K562 (cell line): ENCODE results near the gene ATXN2L. TPM values are rescaled to one million over a fixed set of nuclear protein-coding genes. Genes with fewer than 3 reads are reported as not detected.

ENCODE experiments used
- ARID4B ChIP-seq: sonication (generic); formaldehyde crosslinking; IDR thresholded peaks from 2 replicates; pipeline ENCODE4 v1.8.0; 2022; ENCODE audit warnings: mild to moderate bottlenecking, missing genetic modification reagents
- CCNT2 ChIP-seq: IDR thresholded peaks from 2 replicates; pipeline ENCODE4 v1.6.1; 2011; ENCODE audit warnings: borderline replicate concordance, low read depth, mild to moderate bottlenecking, moderate library complexity, mixed read lengths, low read length; ENCODE audit not compliant: insufficient read length; ENCODE audit errors: extremely low read depth
- E2F1 ChIP-seq: sonication (generic); formaldehyde crosslinking; IDR thresholded peaks from 2 replicates; pipeline ENCODE4 v1.8.1; 2023; ENCODE audit warnings: mild to moderate bottlenecking, missing genetic modification reagents, moderate library complexity
- ETV6 ChIP-seq, 3 experiments: fragments of 150-350 bp in 1 of 3; sonication (generic) in 1 of 3; formaldehyde crosslinking in 1 of 3; IDR thresholded peaks; 2 replicates each; pipeline versions ENCODE4 v1.6.1 to v1.8.0; 2014 to 2022; ENCODE audit warnings: borderline replicate concordance in 2 of 3, low read depth in 2 of 3, antibody characterized with exemption in 1 of 3, low read length in 1 of 3, mild to moderate bottlenecking in 1 of 3, missing genetic modification reagents in 1 of 3
- FIP1L1 ChIP-seq: fragments of 200-400 bp; formaldehyde crosslinking; IDR thresholded peaks from 2 replicates; pipeline ENCODE4 v1.6.1; 2018; ENCODE audit warnings: mild to moderate bottlenecking, low read depth, low read length; ENCODE audit not compliant: poor library complexity, severe bottlenecking
- KAT2B ChIP-seq: IDR thresholded peaks from one replicate; pipeline ENCODE4 v1.6.1; 2012; ENCODE audit warnings: low read depth, mild to moderate bottlenecking, control low read depth, inconsistent platforms, low read length, moderate library complexity
- NR2C2 ChIP-seq, 2 experiments: fragments of 200-800 bp in 1 of 2; sonication (Bioruptor generic) in 1 of 2; sonication (generic) in 1 of 2; formaldehyde crosslinking in 1 of 2; IDR thresholded peaks; 2 replicates each; pipeline versions ENCODE4 v1.6.1 to v1.8.0; 2016 to 2022; ENCODE audit warnings: mild to moderate bottlenecking in 1 of 2, missing compliant biosample characterization in 1 of 2, missing genetic modification characterization in 1 of 2, missing genetic modification reagents in 1 of 2
- PHB2 ChIP-seq: fragments of 450-650 bp; IDR thresholded peaks from 2 replicates; pipeline ENCODE4 v1.6.1; 2017; ENCODE audit warnings: low read depth
- PHF20 ChIP-seq: fragments of 450-650 bp; IDR thresholded peaks from 2 replicates; pipeline ENCODE4 v1.6.1; 2018; ENCODE audit not compliant: partially characterized antibody
- POLR2AphosphoS2 ChIP-seq: IDR thresholded peaks from 2 replicates; pipeline ENCODE4 v1.6.1; 2012; ENCODE audit warnings: low read length, improper control_type of control experiment
- RBFOX2 ChIP-seq: fragments of 200-400 bp; formaldehyde crosslinking; IDR thresholded peaks from 2 replicates; pipeline ENCODE4 v1.6.1; 2017; ENCODE audit warnings: low read depth, mild to moderate bottlenecking, low read length, moderate library complexity
- TEAD1 ChIP-seq, 2 experiments: fragments of 450-650 bp in 1 of 2; sonication (generic) in 1 of 2; formaldehyde crosslinking; IDR thresholded peaks; 2 replicates each; pipeline versions ENCODE4 v1.4.0 to v1.8.0; 2020 to 2022; ENCODE audit warnings: mild to moderate bottlenecking in 2 of 2, missing genetic modification reagents in 1 of 2
- TFE3 ChIP-seq: fragments of 450-650 bp; formaldehyde crosslinking; IDR thresholded peaks from 2 replicates; pipeline ENCODE4 v1.4.0; 2020; ENCODE audit warnings: mild to moderate bottlenecking, mixed read lengths
- ZBTB17 ChIP-seq: fragments of 450-650 bp; formaldehyde crosslinking; IDR thresholded peaks from 2 replicates; pipeline ENCODE4 v1.4.0; 2020; ENCODE audit warnings: mild to moderate bottlenecking
- polyA plus RNA-seq, 8 experiments: library from polyadenylated mRNA; depleted of rRNA in 4 of 8; stranded (reverse) in 5 of 8; unstranded in 3 of 8; fragments of >200 nt; fragmentation: Nextera tagmentation in 2 of 8; fragmentation: Illumina TruSeq in 1 of 8; extraction: Ambion mirVana in 2 of 8; extraction: Trizol in 1 of 8; gene quantifications; 2 replicates each; pipeline versions ENCODE4 v1.2.1 to v1.2.3, GENCODE V29; 2011 to 2014; ENCODE audit warnings: inconsistent platforms in 1 of 8, missing spikeins in 1 of 8
- total RNA-seq, 7 experiments: library from RNA; depleted of rRNA in 6 of 7; stranded (reverse); fragments of >200 nt in 6 of 7; fragmentation: Illumina TruSeq in 2 of 7; extraction: Trizol in 2 of 7; gene quantifications; 2 replicates each; pipeline versions ENCODE4 v1.2.1 to v1.2.3, GENCODE V29; 2011 to 2021; ENCODE audit warnings: low replicate concordance in 1 of 7
- TF ChIP-seq, protein P1 (sequence below): fragments of 450-650 bp; IDR thresholded peaks from 2 replicates; pipeline ENCODE4 v1.6.1; 2016; ENCODE audit warnings: antibody characterized with exemption

ATXN2L gene
- total and polyA plus RNA-seq, 9 of the 15 experiments (the other 6 are each of a cell fraction or from before 2014, with no cell fraction given), result 3.8 to 280 (median 37.2) TPM

GRCh38 chr16:28879841-28880588 lies 57.2 kb downstream of the ATXN2L start (continued):
- TF ChIP-seq, protein P1, sequence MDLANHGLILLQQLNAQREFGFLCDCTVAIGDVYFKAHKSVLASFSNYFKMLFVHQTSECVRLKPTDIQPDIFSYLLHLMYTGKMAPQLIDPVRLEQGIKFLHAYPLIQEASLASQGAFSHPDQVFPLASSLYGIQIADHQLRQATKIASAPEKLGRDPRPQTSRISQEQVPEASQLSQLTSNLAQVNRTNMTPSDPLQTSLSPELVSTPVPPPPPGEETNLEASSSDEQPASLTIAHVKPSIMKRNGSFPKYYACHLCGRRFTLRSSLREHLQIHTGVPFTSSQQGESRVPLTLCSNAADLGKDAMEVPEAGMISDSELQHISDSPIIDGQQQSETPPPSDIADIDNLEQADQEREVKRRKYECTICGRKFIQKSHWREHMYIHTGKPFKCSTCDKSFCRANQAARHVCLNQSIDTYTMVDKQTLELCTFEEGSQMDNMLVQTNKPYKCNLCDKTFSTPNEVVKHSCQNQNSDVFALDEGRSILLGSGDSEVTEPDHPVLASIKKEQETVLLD, result 0 out of 2 replicates have a peak, but pooled peaks have one; percentile 12
- peak in 1 of 2 experiments; percentile 94; a peak in 2 of 4 replicates for TF ChIP-seq TEAD1 (CRISPR knock-in tag; IDR thresholded peaks at IDR 0.05)
- peak; percentile 48 for TF ChIP-seq FIP1L1
- TF ChIP-seq POLR2AphosphoS2, result peak; percentile 72; the same call in 1 of the 2 replicates
- TF ChIP-seq PHB2, result no peak
- peak; percentile 71 for TF ChIP-seq PHF20
- TF ChIP-seq ZBTB17 (CRISPR knock-in tag), result peak; percentile 74
- TF ChIP-seq ETV6 (IDR thresholded peaks at IDR 0.05; ENCODE audit: borderline replicate concordance in 1 of 2, low read depth in 2 of 2, low read length in 1 of 2), result no peak
- 0 out of 2 replicates have a peak, but pooled peaks have one; percentile 80 for TF ChIP-seq ETV6 (CRISPR knock-in tag; IDR thresholded peaks at IDR 0.05; ENCODE audit: borderline replicate concordance)
- TF ChIP-seq ARID4B (CRISPR knock-in tag), result peak; percentile 84
- peak; percentile 74; the same call in 1 of the 2 replicates for TF ChIP-seq E2F1 (CRISPR knock-in tag)
- peak; percentile 78 for TF ChIP-seq RBFOX2
- TF ChIP-seq NR2C2 (CRISPR knock-in tag; IDR thresholded peaks at IDR 0.05), result peak; percentile 46; the same call in 1 of the 2 replicates
- no peak for TF ChIP-seq NR2C2 (tag; IDR thresholded peaks at IDR 0.05)
- TF ChIP-seq TFE3 (CRISPR knock-in tag), result no peak
- TF ChIP-seq KAT2B, result no peak
- TF ChIP-seq CCNT2, result peak; percentile 59
